WI38 (cell line): ENCODE results near the gene ZC3H18.
A peak's percentile ranks its signal among the peaks of the same experiment; 100 is the strongest.

ENCODE experiments used
- H3K4me3 ChIP-seq: 2 replicates; pipeline ENCODE4 v1.5.1; 2011; ENCODE audit warnings: low read depth, mild to moderate bottlenecking, control low read depth, low read length
- TF ChIP-seq, protein P1 (sequence below): IDR thresholded peaks from 2 replicates; pipeline ENCODE4 v1.5.1; 2012; ENCODE audit warnings: low read depth, mild to moderate bottlenecking, control low read depth, low read length

ZC3H18 gene

DNA sequence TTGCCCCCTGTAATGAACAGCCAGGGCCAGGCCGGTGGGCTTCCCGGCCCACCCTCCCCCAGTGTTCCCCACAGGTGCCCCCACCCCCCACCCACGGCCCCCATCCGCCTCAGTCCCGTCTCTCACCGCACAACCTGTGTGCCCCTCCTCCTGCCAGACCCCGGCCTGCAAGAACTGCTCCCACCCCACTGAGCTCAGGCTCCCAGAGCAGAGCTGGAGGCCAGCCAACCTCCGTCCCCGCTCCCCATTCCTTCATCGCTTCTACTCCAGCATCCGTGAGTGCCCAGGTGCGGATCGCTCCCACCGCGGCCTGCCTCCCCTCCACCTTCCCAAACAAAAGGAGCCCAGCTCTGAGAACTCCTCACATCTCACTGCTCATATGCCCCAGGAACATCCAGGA, 88.5 kb downstream of the ZC3H18 start:
- TF ChIP-seq, protein P1, sequence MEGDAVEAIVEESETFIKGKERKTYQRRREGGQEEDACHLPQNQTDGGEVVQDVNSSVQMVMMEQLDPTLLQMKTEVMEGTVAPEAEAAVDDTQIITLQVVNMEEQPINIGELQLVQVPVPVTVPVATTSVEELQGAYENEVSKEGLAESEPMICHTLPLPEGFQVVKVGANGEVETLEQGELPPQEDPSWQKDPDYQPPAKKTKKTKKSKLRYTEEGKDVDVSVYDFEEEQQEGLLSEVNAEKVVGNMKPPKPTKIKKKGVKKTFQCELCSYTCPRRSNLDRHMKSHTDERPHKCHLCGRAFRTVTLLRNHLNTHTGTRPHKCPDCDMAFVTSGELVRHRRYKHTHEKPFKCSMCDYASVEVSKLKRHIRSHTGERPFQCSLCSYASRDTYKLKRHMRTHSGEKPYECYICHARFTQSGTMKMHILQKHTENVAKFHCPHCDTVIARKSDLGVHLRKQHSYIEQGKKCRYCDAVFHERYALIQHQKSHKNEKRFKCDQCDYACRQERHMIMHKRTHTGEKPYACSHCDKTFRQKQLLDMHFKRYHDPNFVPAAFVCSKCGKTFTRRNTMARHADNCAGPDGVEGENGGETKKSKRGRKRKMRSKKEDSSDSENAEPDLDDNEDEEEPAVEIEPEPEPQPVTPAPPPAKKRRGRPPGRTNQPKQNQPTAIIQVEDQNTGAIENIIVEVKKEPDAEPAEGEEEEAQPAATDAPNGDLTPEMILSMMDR, result no peak

GRCh38 chr16:88659160-88659559, 89.0 kb downstream of the ZC3H18 start:
- no peak overlapping the region for H3K4me3 ChIP-seq
- TF ChIP-seq, protein P1, result no peak

More for the DNA sequence above, 88.5 kb downstream of the ZC3H18 start:
- H3K4me3 ChIP-seq, result no peak overlapping the region

DNA sequence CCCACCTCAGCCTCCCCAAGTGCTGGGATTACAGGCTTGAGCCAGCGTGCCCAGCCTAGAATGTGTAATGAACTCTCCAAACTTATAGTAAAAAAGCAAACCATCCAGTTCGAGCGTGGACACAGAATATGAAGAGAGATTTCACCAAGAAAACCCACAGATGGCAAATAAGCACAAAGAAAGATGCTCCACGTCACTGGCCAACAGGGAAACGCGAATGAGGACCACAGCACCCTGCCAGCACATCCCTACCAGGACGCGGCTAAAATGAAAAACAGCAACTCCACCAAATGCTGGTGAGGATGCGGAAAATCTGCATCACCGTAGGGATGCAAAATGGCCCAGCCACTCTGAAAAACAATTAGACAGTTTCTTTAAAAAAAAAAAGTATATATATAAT, 91.3 kb downstream of the ZC3H18 start:
- TF ChIP-seq, protein P1, result no peak
- H3K4me3 ChIP-seq, result no peak overlapping the region

DNA sequence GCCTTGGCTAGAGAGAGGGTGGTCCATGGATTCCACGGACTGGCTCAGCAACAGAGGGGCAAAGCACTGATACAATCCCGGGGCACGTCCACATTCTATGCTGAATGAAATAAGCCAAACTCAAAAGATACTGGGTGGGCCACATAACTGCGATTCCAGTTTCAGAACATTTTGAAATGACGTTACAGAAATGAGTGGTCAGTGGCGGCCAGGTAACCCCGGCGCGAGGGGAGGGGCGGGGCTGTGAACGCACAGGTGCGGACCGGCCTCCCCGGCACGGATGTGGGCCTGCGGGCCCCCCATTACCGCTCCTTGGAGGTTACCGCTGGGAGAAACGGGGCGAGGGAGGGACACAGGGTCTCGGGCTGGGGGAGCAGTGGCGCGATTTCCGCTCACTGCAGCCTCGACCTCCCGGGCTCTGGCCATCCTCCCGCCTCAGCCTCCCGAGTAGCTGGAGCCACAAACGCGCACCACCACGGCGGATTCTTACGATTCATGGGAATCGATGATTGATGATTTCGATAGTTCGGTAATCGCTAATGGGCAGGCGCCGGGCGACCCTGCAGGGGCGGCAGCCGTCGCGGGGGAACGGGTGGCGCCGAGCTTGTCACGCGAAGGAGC, 92.1 kb downstream of the ZC3H18 start:
- peak overlapping the region; percentile 89 for H3K4me3 ChIP-seq
- TF ChIP-seq, protein P1, result no peak

DNA sequence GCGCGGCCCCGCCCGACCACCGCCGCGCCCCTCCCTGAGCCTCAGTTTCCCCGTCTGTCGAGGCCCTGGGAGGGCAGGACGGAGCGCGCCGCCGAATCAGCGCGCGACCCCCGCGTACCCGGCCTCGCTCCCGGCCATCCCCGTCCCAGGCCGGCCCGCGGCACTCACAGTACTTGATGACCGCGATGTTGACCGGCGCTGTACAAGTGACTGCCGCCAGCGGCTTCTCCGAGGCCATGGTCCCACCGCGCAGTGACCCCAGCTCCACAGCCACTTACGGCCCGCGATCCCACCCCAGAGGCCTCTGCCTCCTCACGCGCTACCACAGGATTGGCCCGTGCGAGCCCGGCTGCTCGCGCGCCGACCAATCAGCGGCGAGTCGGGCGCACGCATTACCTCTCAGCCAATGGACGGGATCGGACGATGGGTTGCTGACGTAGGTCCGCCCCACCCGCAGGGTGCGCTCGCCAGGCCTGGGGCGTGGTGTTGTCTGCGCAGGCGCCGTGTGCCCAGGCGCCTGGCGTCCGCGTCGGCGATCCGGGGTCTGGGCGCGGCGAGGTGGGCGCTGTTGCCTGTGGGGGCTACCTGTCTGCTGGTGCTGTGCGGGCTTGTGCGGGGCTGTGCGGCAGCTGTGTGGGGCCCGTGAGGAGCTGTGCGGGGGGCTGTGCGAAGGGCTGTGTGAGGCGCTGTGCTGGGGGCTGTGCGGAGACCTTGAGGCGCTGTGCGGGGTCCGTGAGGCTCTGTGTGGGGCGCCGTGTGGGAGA, 92.8 kb downstream of the ZC3H18 start, which contains the start of gene MVD:
TSS of gene MVD (minus strand) at position 249 of the 764 bp plus-strand sequence. CDS start at position 238, 11 bp downstream.
- TF ChIP-seq, protein P1, result no peak
- H3K4me3 ChIP-seq, result peak within 1 kb of the TSS; percentile 89

GRCh38 chr16:88665148-88665547, 94.9 kb downstream of the ZC3H18 start:
- TF ChIP-seq, protein P1, result no peak

DNA sequence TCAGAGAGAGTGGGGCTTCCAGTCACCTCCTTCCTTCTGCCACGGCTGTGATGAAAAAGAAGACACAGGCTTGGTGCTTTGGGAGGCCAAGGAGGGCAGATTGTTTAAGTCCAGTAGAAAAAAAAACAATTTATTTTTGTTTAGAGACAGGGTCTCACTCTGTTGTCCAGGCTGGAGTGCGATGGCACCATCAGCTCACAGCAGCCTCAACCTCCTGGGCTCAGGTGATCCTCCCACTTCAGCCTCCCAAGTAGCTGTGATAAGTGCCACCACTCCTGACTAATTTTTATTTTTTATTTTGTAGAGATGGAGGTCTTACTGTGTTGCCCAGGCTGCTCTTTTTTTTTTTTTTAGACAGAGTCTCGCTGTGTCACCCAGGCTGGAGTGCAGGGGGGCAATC, 95.4 kb downstream of the ZC3H18 start:
- TF ChIP-seq, protein P1, result no peak
- H3K4me3 ChIP-seq, result no peak overlapping the region

More at GRCh38 chr16:88665148-88665547, 94.9 kb downstream of the ZC3H18 start:
- H3K4me3 ChIP-seq, result no peak overlapping the region
